Body of pancreas (tissue), 4 donors: Measurements from ENCODE around the gene KLK10.

Source experiments
- CTCF ChIP-seq, 7 experiments: fragments of 450-650 bp in 4 of 7; fragments of 200-600 bp in 3 of 7; sonication (generic) in 3 of 7; IDR thresholded peaks; one replicate each; pipeline ENCODE4 v1.5.1; 2016 to 2019; ENCODE audit warnings: antibody characterized with exemption in 7 of 7
- POLR2A ChIP-seq, 3 donors: fragments of 450-650 bp; IDR thresholded peaks; one replicate each; pipeline ENCODE4 v1.6.1; 2016; ENCODE audit warnings: antibody characterized with exemption in 3 of 3, mild to moderate bottlenecking in 2 of 3

GRCh38 chr19:51007488-51007887, 12.0 kb downstream of the KLK10 start:
- TF ChIP-seq CTCF (IDR thresholded peaks at IDR 0.05): no peak
- no peak for TF ChIP-seq POLR2A (IDR thresholded peaks at IDR 0.05)
